ENCODE results near the gene ADGRG2.

- TF ChIP-seq EP300 (IDR thresholded peaks at IDR 0.05; ENCODE audit: low read length) = no peak
- TF ChIP-seq ZBTB33 (CRISPR knock-in tag; IDR thresholded peaks at IDR 0.05) = no peak
- TF ChIP-seq RFX5 (IDR thresholded peaks at IDR 0.05; ENCODE audit: low read depth, low read length) = no peak
- no peak for TF ChIP-seq MAX (CRISPR knock-in tag; IDR thresholded peaks at IDR 0.05)
- TF ChIP-seq ZNF76 (CRISPR knock-in tag; IDR thresholded peaks at IDR 0.05; ENCODE audit: borderline replicate concordance) = no peak
- TF ChIP-seq SIN3A (IDR thresholded peaks at IDR 0.05; ENCODE audit: borderline replicate concordance in 2 of 2, control insufficient read depth in 1 of 2, low read depth in 2 of 2, low read length in 2 of 2) = no peak
- TF ChIP-seq TOE1 (IDR thresholded peaks at IDR 0.05; ENCODE audit: borderline replicate concordance) = no peak
- TF ChIP-seq TOE1 (CRISPR knock-in tag; IDR thresholded peaks at IDR 0.05; ENCODE audit: borderline replicate concordance, low read depth) = no peak
- TF ChIP-seq CTCF (IDR thresholded peaks at IDR 0.05 in 2 of 3, conservative IDR thresholded peaks at IDR 0.05 in 1 of 3; ENCODE audit: insufficient read depth in 2 of 3, low read depth in 1 of 3, low read length in 3 of 3) = no peak
- TF ChIP-seq BHLHE40 (IDR thresholded peaks at IDR 0.05; ENCODE audit: low read length) = no peak
- TF ChIP-seq FOS (IDR thresholded peaks at IDR 0.05; ENCODE audit: extremely low read depth, insufficient read length) = no peak
- no peak for TF ChIP-seq EZH2 (IDR thresholded peaks at IDR 0.05; ENCODE audit: borderline replicate concordance, low read depth, low read length)
- no peak for TF ChIP-seq JUNB (CRISPR knock-in tag; conservative IDR thresholded peaks at IDR 0.05)
- no peak for TF ChIP-seq JUND (IDR thresholded peaks at IDR 0.05; ENCODE audit: borderline replicate concordance, low read depth, low read length)
- no peak for TF ChIP-seq JUND (tag; IDR thresholded peaks at IDR 0.05; ENCODE audit: borderline replicate concordance, low read depth, low read length)
These were observed 30.5 kb upstream of the ADGRG2 start for GRCh38 chrX:19152762-19153161.

Data from K562 (cell line).